Esophagus muscularis mucosa (tissue), 4 donors: ENCODE results near the gene PIP4K2A. TPM values are rescaled to one million over a fixed set of nuclear protein-coding genes. Genes with fewer than 3 reads are reported as not detected.
A peak's percentile ranks its signal among the peaks of the same experiment; 100 is the strongest.

Experiments
- DNase-seq: peaks from one replicate; pipeline ENCODE4 v3.0.0-alpha.2; 2017; ENCODE audit errors: extremely low spot score
- H3K27ac ChIP-seq, 4 donors: fragments of 200-600 bp; sonication (generic); replicated peaks in 1 of 4; 1 replicate in 3 of 4; 2 replicates in 1 of 4; pipeline ENCODE4 v1.5.1; 2016 to 2019; ENCODE audit warnings: mild to moderate bottlenecking in 1 of 4
- H3K27me3 ChIP-seq, 4 donors: fragments of 200-600 bp; sonication (generic); one replicate each; pipeline versions ENCODE4 v1.5.1 to v1.6.0; 2016 to 2019
- H3K36me3 ChIP-seq, 4 donors: fragments of 200-600 bp; sonication (generic); one replicate each; pipeline ENCODE4 v1.5.1; 2016 to 2019
- H3K4me1 ChIP-seq, 4 donors: fragments of 200-600 bp; sonication (generic); one replicate each; pipeline ENCODE4 v1.5.1; 2016 to 2019
- H3K4me3 ChIP-seq, 4 donors: fragments of 200-600 bp; sonication (generic); 1 replicate in 2 of 4; 2 replicates in 2 of 4; pipeline ENCODE4 v1.5.1; 2016 to 2019; ENCODE audit warnings: mild to moderate bottlenecking in 4 of 4, moderate library complexity in 1 of 4
- H3K9me3 ChIP-seq, 4 donors: fragments of 200-600 bp; sonication (generic); 1 replicate in 3 of 4; 2 replicates in 1 of 4; pipeline ENCODE4 v1.5.1; 2016 to 2019
- EP300 ChIP-seq: sonication (generic); formaldehyde crosslinking; IDR thresholded peaks from one replicate; pipeline ENCODE4 v1.6.1; 2017; ENCODE audit warnings: antibody characterized with exemption
- POLR2A ChIP-seq: fragments of 450-650 bp; IDR thresholded peaks from one replicate; pipeline ENCODE4 v1.6.1; 2017; ENCODE audit warnings: antibody characterized with exemption, moderate library complexity, mild to moderate bottlenecking, low read depth
- POLR2AphosphoS5 ChIP-seq, 2 donors: sonication (generic); formaldehyde crosslinking; IDR thresholded peaks; one replicate each; pipeline ENCODE4 v1.6.1; 2017; ENCODE audit warnings: antibody characterized with exemption in 2 of 2
- WGBS: methylation state at CpG from one replicate; pipeline ENCODE4 v1.1.5; 2018; 5-methylcytosine and 5-hydroxymethylcytosine counted together
- intact Hi-C: fragments of 100-400 bp; cut with DNase I; formaldehyde crosslinking; loops from one replicate; pipeline ENCODE4 v1.15.1; 2023
- total RNA-seq, 4 donors: library from RNA; depleted of rRNA; stranded (reverse); fragments of >200 nt; gene quantifications; one replicate each; pipeline versions ENCODE4 v1.1.0 to v1.2.1, GENCODE V29; 2016
- TF ChIP-seq, protein P1 (sequence below), 3 experiments: fragments of 200-600 bp in 2 of 3; fragments of 450-650 bp in 1 of 3; sonication (generic) in 2 of 3; IDR thresholded peaks; one replicate each; pipeline ENCODE4 v1.5.1; 2017 to 2019; ENCODE audit warnings: antibody characterized with exemption in 3 of 3, mild to moderate bottlenecking in 2 of 3, moderate library complexity in 1 of 3

PIP4K2A gene
- 10 to 100 TPM; 26.2 to 34.3 (median 32.5) TPM for total RNA-seq

DNA sequence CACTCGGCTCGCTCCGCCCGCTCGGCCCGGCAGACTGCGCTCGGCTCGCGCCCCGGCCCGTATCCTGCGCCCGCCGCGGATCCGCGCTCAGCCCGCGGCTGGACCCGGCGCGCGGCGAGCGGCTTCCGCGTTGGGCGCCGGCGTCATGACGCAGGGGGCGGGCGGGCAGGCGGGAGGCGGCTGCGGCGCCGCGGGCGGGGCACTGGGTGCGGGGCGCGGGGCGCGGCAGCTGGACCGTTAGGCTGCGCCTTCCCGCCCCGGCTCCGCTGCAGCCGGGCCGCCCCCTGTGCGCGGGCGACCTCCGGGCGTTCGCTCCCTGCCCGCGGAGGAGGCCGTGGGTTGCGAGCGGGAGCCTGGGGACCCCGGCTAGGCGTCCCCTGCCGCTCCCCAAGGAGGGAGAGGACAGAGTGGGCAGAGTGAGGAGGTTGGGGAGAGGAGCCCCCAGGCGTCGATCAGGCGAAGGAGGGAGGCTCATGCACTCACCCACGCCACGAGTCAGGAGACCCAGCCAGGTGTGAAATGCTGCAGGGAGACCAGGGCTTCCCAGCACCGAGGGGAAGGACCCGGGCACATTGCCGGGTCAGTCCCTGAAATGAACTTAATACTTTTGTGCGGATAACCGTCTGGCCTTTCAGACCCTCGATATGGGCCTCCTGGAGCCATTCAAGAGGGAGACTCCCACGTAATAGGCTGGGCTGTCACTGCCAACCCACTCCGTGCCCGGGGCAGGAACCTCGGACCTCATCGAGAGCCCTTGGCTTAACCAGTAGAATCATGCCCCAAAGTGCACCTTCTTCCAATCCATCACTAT, at the start of gene PIP4K2A:
PIP4K2A (minus strand) TSS at position 100 of the 811 bp plus-strand sequence. CDS start 252 bp downstream, outside the sequence.
- no peak for DNase-seq

DNA sequence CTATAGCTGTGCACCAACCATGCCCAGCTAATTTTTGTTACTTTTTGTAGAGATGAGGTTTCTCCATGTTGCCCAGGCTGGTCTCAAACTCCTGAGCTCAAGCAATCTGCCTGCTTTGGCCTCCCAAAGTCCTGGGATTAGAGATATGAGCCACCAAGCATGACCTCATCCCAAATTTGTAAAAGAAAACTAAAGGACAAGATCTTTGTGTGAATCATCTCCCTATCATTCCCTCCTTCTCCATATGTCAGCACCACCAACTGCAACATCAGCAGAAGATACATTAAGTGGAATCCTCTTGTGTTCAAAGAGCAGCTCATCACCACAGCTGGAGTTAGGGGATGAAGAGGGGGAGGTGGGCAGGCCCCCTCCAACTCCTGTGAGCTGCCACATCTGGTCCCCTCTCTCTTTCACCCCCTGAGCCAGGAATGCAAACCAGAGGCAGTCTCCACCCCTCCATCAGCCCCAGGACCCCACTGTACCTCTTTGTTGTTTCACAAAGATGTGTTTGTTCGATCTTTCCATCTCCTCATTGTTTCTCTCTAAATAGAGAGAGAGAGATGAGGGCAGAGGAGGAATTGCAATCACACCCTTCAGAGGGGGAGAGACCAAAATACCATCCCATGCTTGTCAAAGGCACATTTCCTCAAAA, 47.3 kb upstream of the PIP4K2A start:
- Histone ChIP-seq H3K27ac (no peak overlapping the region), H3K27me3 (no peaks in the 10 kb centered on the region), H3K4me3 (no peak overlapping the region), H3K9me3 (no peaks in the 10 kb centered on the region), H3K36me3 (no peaks in the 10 kb centered on the region), H3K4me1 (peaks cover 5 to 28% (median 21%) of the 10 kb centered on the region in 4 donors)
- intact Hi-C loops = no loop called here
- no peak for TF ChIP-seq POLR2A
- TF ChIP-seq POLR2AphosphoS5 (IDR thresholded peaks at IDR 0.05) = no peak
- TF ChIP-seq, protein P1, sequence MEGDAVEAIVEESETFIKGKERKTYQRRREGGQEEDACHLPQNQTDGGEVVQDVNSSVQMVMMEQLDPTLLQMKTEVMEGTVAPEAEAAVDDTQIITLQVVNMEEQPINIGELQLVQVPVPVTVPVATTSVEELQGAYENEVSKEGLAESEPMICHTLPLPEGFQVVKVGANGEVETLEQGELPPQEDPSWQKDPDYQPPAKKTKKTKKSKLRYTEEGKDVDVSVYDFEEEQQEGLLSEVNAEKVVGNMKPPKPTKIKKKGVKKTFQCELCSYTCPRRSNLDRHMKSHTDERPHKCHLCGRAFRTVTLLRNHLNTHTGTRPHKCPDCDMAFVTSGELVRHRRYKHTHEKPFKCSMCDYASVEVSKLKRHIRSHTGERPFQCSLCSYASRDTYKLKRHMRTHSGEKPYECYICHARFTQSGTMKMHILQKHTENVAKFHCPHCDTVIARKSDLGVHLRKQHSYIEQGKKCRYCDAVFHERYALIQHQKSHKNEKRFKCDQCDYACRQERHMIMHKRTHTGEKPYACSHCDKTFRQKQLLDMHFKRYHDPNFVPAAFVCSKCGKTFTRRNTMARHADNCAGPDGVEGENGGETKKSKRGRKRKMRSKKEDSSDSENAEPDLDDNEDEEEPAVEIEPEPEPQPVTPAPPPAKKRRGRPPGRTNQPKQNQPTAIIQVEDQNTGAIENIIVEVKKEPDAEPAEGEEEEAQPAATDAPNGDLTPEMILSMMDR (IDR thresholded peaks at IDR 0.05) = no peak
- no peak for TF ChIP-seq EP300
- 95% methylated on average over 1 of the region's 1 CpG for WGBS
- no peak for DNase-seq

More for the DNA sequence above, at the start of gene PIP4K2A:
- Histone ChIP-seq H3K27ac (peak within 1 kb of the TSS; percentile 85 to 91 (median 88)), H3K4me3 (peak within 1 kb of the TSS; percentile 75 to 99 (median 95)), H3K36me3 (no peaks in the 10 kb centered on the region), H3K4me1 (peaks cover 16 to 35% (median 33%) of the 10 kb centered on the region in 4 donors), H3K9me3 (no peaks in the 10 kb centered on the region), H3K27me3 (no peaks in the 10 kb centered on the region)
- TF ChIP-seq POLR2A (no peak), POLR2AphosphoS5 (IDR thresholded peaks at IDR 0.05) (peak; percentile 26 to 56), EP300 (no peak)
- 22% methylated on average over 16 of the region's 83 CpGs for WGBS
- intact Hi-C loops = loop anchor here (10.0 kb wide), 6 partner anchors 90 to 710 kb away; partner anchors contain the start of genes BMI1 and DNAJC1

DNA sequence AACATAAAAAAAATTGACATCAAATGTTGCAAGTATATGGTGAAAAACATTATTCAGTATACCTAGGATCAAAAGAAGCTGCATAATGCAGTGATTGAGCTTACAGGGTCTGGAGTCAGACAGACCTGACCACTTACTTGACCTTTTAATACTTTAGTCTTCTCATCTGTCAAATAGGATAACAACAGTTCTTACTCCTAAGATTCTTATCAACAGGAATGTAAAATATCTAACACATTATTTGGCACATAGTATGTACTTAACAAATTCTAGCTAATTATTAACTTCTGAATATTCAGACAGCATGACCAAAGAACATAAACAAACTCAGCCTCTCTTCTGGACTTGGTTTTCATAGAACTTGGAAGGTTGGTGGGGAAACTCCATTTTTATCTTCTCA, 45.6 kb upstream of the PIP4K2A start:
- no peaks in the 10 kb centered on the region for H3K27me3 ChIP-seq
- no peaks in the 10 kb centered on the region for H3K9me3 ChIP-seq
- no peak overlapping the region for H3K4me3 ChIP-seq
- H3K4me1 ChIP-seq = peaks cover 0 to 11% (median 5%) of the 10 kb centered on the region in 4 donors
- intact Hi-C loops = no loop called here
- no peak overlapping the region for H3K27ac ChIP-seq
- H3K36me3 ChIP-seq = no peaks in the 10 kb centered on the region
- TF ChIP-seq POLR2AphosphoS5 (IDR thresholded peaks at IDR 0.05) = no peak
- TF ChIP-seq POLR2A = no peak
- TF ChIP-seq, protein P1 (IDR thresholded peaks at IDR 0.05) = no peak
- TF ChIP-seq EP300 = no peak
- no peak for DNase-seq

DNA sequence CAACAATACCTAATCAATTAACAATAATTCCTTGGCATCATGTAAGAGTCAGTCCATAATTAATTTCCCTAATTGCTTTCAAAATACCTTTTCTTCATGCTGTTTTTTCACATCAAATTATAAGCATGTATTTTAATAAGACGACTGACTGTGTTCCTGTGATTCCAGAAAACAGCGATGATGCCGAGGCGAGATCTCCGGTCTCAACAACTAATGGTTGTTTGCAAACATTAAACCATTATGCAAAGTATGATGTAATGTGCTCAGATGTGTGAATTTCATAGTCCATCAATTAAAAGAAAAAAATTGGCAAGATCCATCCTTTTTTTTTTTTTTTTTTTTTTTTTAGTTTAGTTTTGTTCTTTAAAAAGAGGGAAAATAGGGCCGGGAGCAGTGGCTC, 44.5 kb upstream of the PIP4K2A start:
- Histone ChIP-seq H3K9me3 (no peaks in the 10 kb centered on the region), H3K4me3 (no peak overlapping the region), H3K4me1 (peaks cover 0 to 4% (median under 1%) of the 10 kb centered on the region in 4 donors), H3K36me3 (no peaks in the 10 kb centered on the region), H3K27me3 (no peaks in the 10 kb centered on the region), H3K27ac (no peak overlapping the region)
- DNase-seq = no peak
- TF ChIP-seq, protein P1 (IDR thresholded peaks at IDR 0.05) = no peak
- no peak for TF ChIP-seq POLR2A
- TF ChIP-seq EP300 = no peak
- TF ChIP-seq POLR2AphosphoS5 (IDR thresholded peaks at IDR 0.05) = no peak
- WGBS = 91% methylated on average over 6 of the region's 6 CpGs
- intact Hi-C loops = no loop called here

DNA sequence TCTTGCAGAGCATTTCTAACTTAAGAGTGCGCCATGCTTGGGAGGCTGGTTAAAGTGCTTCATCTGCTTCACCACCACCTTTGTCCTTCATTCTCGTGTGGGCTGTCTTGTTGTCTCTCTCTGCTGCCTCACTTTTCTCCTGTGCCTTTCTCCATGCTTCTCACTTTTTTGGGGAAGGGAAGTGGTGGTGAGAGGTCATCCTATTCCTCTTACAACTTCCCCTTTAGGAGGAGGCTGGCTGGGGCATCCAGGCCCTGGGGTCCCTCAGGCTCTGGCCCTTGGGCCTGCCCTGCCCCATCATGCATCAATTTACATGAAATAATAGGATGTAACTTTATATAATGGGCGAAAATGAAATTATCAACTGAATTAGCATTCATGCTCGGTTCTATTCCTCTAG, 39.9 kb upstream of the PIP4K2A start:
- H3K9me3 ChIP-seq = no peaks in the 10 kb centered on the region
- no peak overlapping the region for H3K4me3 ChIP-seq
- intact Hi-C loops = no loop called here
- no peak for DNase-seq
- H3K4me1 ChIP-seq = peaks cover 0 to 6% (median 1%) of the 10 kb centered on the region in 4 donors
- 94% methylated on average over 4 of the region's 4 CpGs for WGBS
- no peak overlapping the region for H3K27ac ChIP-seq
- TF ChIP-seq, protein P1 (IDR thresholded peaks at IDR 0.05) = no peak
- TF ChIP-seq POLR2AphosphoS5 (IDR thresholded peaks at IDR 0.05) = no peak
- no peak for TF ChIP-seq EP300
- TF ChIP-seq POLR2A = no peak
- no peaks in the 10 kb centered on the region for H3K36me3 ChIP-seq
- no peaks in the 10 kb centered on the region for H3K27me3 ChIP-seq
